Ishikawa (cell line): ENCODE data around the gene GXYLT1.

Experiments used
- CEBPB ChIP-seq: IDR thresholded peaks from 2 replicates; pipeline ENCODE4 v1.6.1; 2012
- CREB1 ChIP-seq: IDR thresholded peaks from 2 replicates; pipeline ENCODE4 v1.6.1; 2012; ENCODE audit warnings: low read depth
- EGR1 ChIP-seq: IDR thresholded peaks from 2 replicates; pipeline ENCODE4 v1.6.1; 2012
- EP300 ChIP-seq: IDR thresholded peaks from 2 replicates; pipeline ENCODE4 v1.6.1; 2012; ENCODE audit warnings: borderline replicate concordance
- FOXM1 ChIP-seq: IDR thresholded peaks from 2 replicates; pipeline ENCODE4 v1.6.1; 2012; ENCODE audit warnings: low read depth, borderline replicate concordance
- MAX ChIP-seq: IDR thresholded peaks from 2 replicates; pipeline ENCODE4 v1.6.1; 2012
- NFIC ChIP-seq: IDR thresholded peaks from 2 replicates; pipeline ENCODE4 v1.6.1; 2012
- RAD21 ChIP-seq: IDR thresholded peaks from 2 replicates; pipeline ENCODE4 v1.6.1; 2012; ENCODE audit warnings: low read depth
- REST ChIP-seq: IDR thresholded peaks from 2 replicates; pipeline ENCODE4 v1.6.1; 2012; ENCODE audit warnings: low read depth, mild to moderate bottlenecking
- TAF1 ChIP-seq: IDR thresholded peaks from 2 replicates; pipeline ENCODE4 v1.6.1; 2012; ENCODE audit warnings: low read depth, mild to moderate bottlenecking
- TCF12 ChIP-seq: IDR thresholded peaks from 2 replicates; pipeline ENCODE4 v1.6.1; 2012; ENCODE audit warnings: low read depth
- TEAD4 ChIP-seq: IDR thresholded peaks from 2 replicates; pipeline ENCODE4 v1.6.1; 2012
- USF1 ChIP-seq: IDR thresholded peaks from 2 replicates; pipeline ENCODE4 v1.6.1; 2012
- YY1 ChIP-seq: IDR thresholded peaks from 2 replicates; pipeline ENCODE4 v1.6.1; 2012; ENCODE audit warnings: low read depth
- ZBTB7A ChIP-seq: IDR thresholded peaks from 2 replicates; pipeline ENCODE4 v1.6.1; 2012; ENCODE audit warnings: low read depth

Gene GXYLT1

GRCh38 chr12:42084522-42084921 lies 60.2 kb downstream of the GXYLT1 start:
- no peak for TF ChIP-seq TEAD4
- no peak for TF ChIP-seq TAF1
- TF ChIP-seq YY1: no peak
- no peak for TF ChIP-seq USF1
- no peak for TF ChIP-seq ZBTB7A
- no peak for TF ChIP-seq EP300
- TF ChIP-seq MAX: no peak
- TF ChIP-seq TCF12: no peak
- no peak for TF ChIP-seq EGR1
- TF ChIP-seq CREB1: no peak
- TF ChIP-seq RAD21: no peak
- no peak for TF ChIP-seq NFIC
- TF ChIP-seq REST: no peak
- no peak for TF ChIP-seq CEBPB
- no peak for TF ChIP-seq FOXM1

- TF ChIP-seq USF1 (no peak), RAD21 (no peak), MAX (no peak), TEAD4 (no peak), REST (no peak), TAF1 (no peak), TCF12 (no peak), EGR1 (no peak), CEBPB (no peak), CREB1 (no peak), ZBTB7A (no peak), EP300 (no peak), FOXM1 (no peak), YY1 (no peak), NFIC (no peak)
Observed at GRCh38 chr12:42076976-42077375, 67.7 kb downstream of the GXYLT1 start.

- no peak for TF ChIP-seq ZBTB7A
- TF ChIP-seq MAX: no peak
- TF ChIP-seq CREB1: no peak
- TF ChIP-seq NFIC: no peak
- no peak for TF ChIP-seq TAF1
- no peak for TF ChIP-seq EGR1
- no peak for TF ChIP-seq CEBPB
- TF ChIP-seq TCF12: no peak
- no peak for TF ChIP-seq TEAD4
- TF ChIP-seq EP300: no peak
- no peak for TF ChIP-seq FOXM1
- no peak for TF ChIP-seq USF1
- no peak for TF ChIP-seq RAD21
- no peak for TF ChIP-seq REST
- no peak for TF ChIP-seq YY1
Observed at GRCh38 chr12:42070036-42070435, 74.6 kb downstream of the GXYLT1 start.

GRCh38 chr12:42059127-42059526 lies 85.5 kb downstream of the GXYLT1 start:
- TF ChIP-seq USF1 (no peak), ZBTB7A (no peak), CREB1 (no peak), EGR1 (no peak), MAX (no peak), RAD21 (no peak), TEAD4 (no peak), FOXM1 (no peak)
